Measurements from ENCODE around the gene SRL. TPM values are rescaled to one million over a fixed set of nuclear protein-coding genes. Genes with fewer than 3 reads are reported as not detected.
A peak's percentile ranks its signal among the peaks of the same experiment; 100 is the strongest.

SRL gene
- total RNA-seq (15.0 TPM), polyA plus RNA-seq (2.4 TPM)

DNA sequence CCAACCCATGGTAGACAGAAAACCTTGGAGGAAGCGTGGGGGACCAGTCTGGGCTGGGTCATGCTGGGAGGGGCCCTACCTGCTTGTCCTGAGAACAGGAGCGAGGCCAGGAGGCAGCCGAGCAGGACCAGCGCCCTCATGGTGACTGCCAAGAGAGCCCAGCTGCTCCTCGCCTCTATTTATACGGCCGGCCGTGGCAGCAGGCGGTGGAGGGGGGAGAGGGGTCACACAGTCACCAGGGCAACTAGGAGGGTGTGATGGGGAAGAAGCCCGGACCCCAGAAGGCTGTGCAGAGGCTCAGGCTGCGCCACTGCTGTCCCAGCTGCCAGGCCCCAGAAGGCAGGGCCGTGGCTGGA, at the start of gene SRL:
SRL (minus strand) TSS at position 153 of the 356 bp plus-strand sequence; CDS start at position 140, 13 bp downstream.
- 82% methylated on average over 12 of the region's 12 CpGs for WGBS
- no peak for DNase-seq (ENCODE audit: extremely low spot score)
- Histone ChIP-seq H3K36me3 (ENCODE audit: insufficient read depth) (no peaks in the 10 kb centered on the region), H3K4me3 (ENCODE audit: low read depth, low read length) (no peak within 1 kb of the TSS), H3K4me1 (ENCODE audit: insufficient read depth) (no peaks in the 10 kb centered on the region), H3K27ac (ENCODE audit: low read depth) (no peak within 1 kb of the TSS)

- WGBS: 73% methylated on average over 8 of the region's 8 CpGs
- Histone ChIP-seq H3K27ac (ENCODE audit: low read depth) (no peak overlapping the region), H3K4me3 (ENCODE audit: low read depth, low read length) (no peak overlapping the region), H3K4me1 (ENCODE audit: insufficient read depth) (no peaks in the 10 kb centered on the region), H3K36me3 (ENCODE audit: insufficient read depth) (no peaks in the 10 kb centered on the region)
- DNase-seq (ENCODE audit: extremely low spot score): no peak
Measured at GRCh38 chr16:4290236-4290830, 48.5 kb upstream of the SRL start.

DNA sequence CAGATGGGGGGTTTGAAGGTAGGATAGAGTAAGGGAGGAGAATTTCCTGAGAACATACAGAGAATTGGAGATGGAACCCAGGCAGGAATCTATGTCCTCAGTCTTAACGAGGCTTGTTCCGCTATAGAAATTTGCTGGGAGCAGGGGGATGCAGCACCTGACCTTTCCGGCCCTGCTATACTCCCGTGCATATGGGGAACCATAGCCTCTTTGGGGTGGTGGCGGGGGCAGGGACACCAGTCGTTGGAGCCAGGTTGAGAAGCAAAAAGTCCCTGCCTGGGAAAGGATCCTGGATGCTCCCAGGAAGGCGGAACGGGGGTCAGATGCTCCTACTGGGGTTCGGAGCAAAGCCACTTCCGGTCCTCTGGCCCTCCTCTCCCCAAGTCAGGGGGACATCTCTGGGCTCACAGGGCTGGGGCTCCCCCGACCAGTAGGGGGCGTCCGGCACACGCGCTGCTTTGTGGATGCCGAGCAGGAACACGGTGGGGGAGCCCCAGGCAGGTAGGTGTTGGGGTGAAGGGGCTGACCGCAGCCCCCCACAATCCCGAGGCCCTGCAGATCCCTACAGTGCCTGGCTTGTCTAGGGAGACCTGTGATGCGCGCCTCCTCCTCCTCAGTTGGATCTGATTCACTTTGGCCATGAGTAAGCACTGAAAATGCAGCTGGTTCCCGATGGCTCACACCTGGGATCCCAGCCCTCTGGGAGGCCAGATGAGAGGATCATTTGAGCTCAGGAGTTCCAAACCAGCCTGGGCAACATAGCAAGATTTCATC, 46.5 kb upstream of the SRL start:
- Histone ChIP-seq H3K27ac (ENCODE audit: low read depth) (no peak overlapping the region), H3K4me1 (ENCODE audit: insufficient read depth) (no peaks in the 10 kb centered on the region), H3K36me3 (ENCODE audit: insufficient read depth) (no peaks in the 10 kb centered on the region), H3K4me3 (ENCODE audit: low read depth, low read length) (no peak overlapping the region)
- WGBS: 14% methylated on average over 22 of the region's 22 CpGs
- no peak for DNase-seq (ENCODE audit: extremely low spot score)

DNA sequence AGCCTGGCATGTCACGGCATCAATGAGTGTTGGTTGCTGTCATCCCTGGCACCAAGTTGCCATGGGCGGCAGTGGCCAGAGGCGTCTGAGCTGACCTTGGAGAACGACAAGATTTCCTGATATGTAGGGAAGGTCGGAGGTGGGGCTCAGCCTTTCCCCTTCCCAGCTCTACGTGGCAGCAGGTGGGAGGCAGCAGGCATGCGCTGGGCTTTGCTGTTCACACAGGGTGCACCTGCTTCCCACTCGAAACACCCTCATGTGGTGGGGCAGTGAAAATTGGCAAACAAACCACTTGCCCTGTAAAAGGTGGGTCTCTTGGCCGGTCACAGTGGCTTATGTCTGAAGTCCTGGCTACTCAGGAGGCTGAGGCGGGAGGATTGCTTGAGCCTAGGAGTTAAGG, 43.3 kb upstream of the SRL start:
- no peak for DNase-seq (ENCODE audit: extremely low spot score)
- WGBS: 82% methylated on average over 10 of the region's 10 CpGs
- Histone ChIP-seq H3K4me3 (ENCODE audit: low read depth, low read length) (no peak overlapping the region), H3K4me1 (ENCODE audit: insufficient read depth) (no peaks in the 10 kb centered on the region), H3K36me3 (ENCODE audit: insufficient read depth) (no peaks in the 10 kb centered on the region), H3K27ac (ENCODE audit: low read depth) (no peak overlapping the region)

DNA sequence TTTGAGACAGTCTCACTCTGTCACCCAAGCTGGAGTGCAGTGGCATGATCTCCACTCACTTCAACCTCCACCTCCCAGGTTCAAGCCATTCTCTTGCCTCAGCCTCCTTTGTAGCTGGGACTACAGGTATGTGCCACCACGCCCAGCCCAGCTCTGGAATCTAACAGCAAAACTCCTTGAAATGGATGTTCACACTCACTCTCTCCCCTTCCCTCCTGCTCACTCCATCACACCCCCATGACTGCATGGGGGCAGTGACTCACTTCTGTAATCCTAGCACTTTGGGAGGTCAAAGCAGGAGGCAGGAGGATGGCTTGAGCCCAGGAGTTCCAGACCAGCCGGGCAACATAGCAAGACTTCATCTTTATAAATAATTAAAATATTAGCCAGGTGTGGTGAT, 42.1 kb upstream of the SRL start:
- 73% methylated on average over 2 of the region's 2 CpGs for WGBS
- Histone ChIP-seq H3K36me3 (ENCODE audit: insufficient read depth) (no peaks in the 10 kb centered on the region), H3K4me1 (ENCODE audit: insufficient read depth) (no peaks in the 10 kb centered on the region), H3K4me3 (ENCODE audit: low read depth, low read length) (no peak overlapping the region), H3K27ac (ENCODE audit: low read depth) (no peak overlapping the region)
- DNase-seq (ENCODE audit: extremely low spot score): no peak

- 75% methylated on average over 8 of the region's 8 CpGs for WGBS
- DNase-seq (ENCODE audit: extremely low spot score): no peak
- Histone ChIP-seq H3K4me1 (ENCODE audit: insufficient read depth) (no peaks in the 10 kb centered on the region), H3K27ac (ENCODE audit: low read depth) (no peak overlapping the region), H3K4me3 (ENCODE audit: low read depth, low read length) (no peak overlapping the region), H3K36me3 (ENCODE audit: insufficient read depth) (no peaks in the 10 kb centered on the region)
Measured at GRCh38 chr16:4283441-4283840, 41.6 kb upstream of the SRL start.

DNA sequence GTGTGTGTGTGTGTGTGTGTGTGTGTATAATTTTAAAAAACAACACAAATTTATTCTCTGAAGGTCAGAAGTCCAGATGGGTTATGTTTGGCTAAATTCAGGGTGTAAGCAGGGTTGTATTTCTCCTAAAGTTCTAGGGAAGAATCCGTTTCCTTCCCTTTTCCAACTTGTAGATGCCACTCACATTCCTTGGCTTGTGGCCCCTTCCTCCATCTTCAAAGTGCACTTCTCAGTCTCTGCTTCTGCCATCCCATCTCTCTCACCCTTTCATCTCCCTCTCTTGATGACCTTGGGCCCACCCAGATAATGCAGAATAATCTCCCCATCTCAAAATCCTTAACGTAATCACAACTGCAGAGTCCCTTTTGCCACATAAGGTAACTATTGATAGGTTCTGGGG, 38.7 kb upstream of the SRL start:
- H3K4me1 ChIP-seq (ENCODE audit: insufficient read depth): no peaks in the 10 kb centered on the region
- no peak for DNase-seq (ENCODE audit: extremely low spot score)
- no peaks in the 10 kb centered on the region for H3K36me3 ChIP-seq (ENCODE audit: insufficient read depth)
- no peak overlapping the region for H3K4me3 ChIP-seq (ENCODE audit: low read depth, low read length)
- 92% methylated on average over 2 of the region's 2 CpGs for WGBS
- no peak overlapping the region for H3K27ac ChIP-seq (ENCODE audit: low read depth)

DNA sequence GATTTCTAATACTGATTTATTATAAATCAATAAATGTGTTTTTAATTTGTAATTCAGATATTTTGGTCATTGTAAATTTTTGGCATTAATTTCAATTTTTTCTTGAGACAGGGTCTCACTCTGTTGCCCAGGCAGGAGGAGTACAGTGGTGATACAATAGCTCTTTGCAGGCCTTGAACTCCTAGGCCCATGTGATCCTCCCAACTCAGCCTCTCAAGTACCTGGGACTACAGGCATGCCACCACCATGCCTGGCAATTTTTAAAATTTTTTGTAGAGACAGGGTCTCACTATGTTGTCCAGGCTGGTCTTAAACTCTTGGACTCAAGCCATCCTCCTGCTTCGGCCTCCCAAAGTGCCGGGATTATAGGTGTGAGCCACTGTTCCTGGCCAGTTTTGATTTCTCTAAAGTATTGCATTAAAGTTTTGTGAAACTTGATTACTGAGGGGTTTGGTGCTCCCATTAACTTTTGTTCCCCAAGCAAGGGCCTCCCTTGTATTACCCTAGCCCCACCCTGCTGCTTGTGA, 36.2 kb upstream of the SRL start:
- no peaks in the 10 kb centered on the region for H3K36me3 ChIP-seq (ENCODE audit: insufficient read depth)
- no peaks in the 10 kb centered on the region for H3K4me1 ChIP-seq (ENCODE audit: insufficient read depth)
- no peak overlapping the region for H3K27ac ChIP-seq (ENCODE audit: low read depth)
- DNase-seq (ENCODE audit: extremely low spot score): no peak
- WGBS: 93% methylated on average over 2 of the region's 2 CpGs
- H3K4me3 ChIP-seq (ENCODE audit: low read depth, low read length): no peak overlapping the region

DNA sequence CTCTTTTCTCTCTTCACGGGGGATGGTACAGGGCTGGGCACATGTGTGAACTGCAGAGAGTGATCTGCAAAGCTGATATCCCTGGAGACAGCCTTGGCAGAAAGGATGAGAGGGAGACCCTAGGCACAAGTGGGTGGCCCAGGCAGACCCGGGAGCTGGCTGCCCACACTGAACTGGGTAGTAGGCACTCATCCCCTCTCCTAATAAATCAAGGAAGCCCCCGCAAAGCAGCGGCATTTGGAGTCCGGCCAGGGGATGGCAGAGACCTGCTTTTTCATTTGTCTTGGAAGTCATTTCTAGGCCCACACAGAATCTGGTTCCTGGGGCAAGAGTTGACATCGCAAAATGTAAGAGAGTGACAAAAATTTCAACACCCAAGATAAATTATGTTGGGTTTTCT, 34.0 kb upstream of the SRL start:
- H3K36me3 ChIP-seq (ENCODE audit: insufficient read depth): no peaks in the 10 kb centered on the region
- no peak overlapping the region for H3K4me3 ChIP-seq (ENCODE audit: low read depth, low read length)
- 80% methylated on average over 6 of the region's 6 CpGs for WGBS
- no peaks in the 10 kb centered on the region for H3K4me1 ChIP-seq (ENCODE audit: insufficient read depth)
- no peak overlapping the region for H3K27ac ChIP-seq (ENCODE audit: low read depth)
- DNase-seq (ENCODE audit: extremely low spot score): no peak

DNA sequence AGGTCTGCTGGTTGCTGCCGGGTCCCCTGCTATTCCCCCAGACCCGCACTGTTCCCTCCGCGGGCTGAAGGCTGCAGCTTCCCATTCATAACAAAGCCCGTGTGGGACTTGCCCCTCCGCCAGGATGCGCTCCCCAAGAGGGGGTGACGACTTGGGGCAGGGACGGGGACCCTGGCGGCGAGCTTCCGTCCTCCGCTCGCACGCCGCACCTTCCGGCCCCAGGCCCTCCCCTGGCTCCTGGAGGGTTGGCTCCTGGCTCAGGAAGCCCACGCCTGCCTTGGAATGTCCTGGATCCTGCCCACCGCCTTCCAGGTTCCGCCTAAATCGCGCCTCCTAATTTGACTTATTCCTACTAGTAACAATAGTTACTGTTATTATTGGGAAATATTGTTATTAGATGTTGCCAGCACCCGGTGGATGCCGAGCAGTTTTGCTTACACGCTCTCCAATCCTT, 32.0 kb upstream of the SRL start:
- 1% methylated on average over 25 of the region's 25 CpGs for WGBS

DNA sequence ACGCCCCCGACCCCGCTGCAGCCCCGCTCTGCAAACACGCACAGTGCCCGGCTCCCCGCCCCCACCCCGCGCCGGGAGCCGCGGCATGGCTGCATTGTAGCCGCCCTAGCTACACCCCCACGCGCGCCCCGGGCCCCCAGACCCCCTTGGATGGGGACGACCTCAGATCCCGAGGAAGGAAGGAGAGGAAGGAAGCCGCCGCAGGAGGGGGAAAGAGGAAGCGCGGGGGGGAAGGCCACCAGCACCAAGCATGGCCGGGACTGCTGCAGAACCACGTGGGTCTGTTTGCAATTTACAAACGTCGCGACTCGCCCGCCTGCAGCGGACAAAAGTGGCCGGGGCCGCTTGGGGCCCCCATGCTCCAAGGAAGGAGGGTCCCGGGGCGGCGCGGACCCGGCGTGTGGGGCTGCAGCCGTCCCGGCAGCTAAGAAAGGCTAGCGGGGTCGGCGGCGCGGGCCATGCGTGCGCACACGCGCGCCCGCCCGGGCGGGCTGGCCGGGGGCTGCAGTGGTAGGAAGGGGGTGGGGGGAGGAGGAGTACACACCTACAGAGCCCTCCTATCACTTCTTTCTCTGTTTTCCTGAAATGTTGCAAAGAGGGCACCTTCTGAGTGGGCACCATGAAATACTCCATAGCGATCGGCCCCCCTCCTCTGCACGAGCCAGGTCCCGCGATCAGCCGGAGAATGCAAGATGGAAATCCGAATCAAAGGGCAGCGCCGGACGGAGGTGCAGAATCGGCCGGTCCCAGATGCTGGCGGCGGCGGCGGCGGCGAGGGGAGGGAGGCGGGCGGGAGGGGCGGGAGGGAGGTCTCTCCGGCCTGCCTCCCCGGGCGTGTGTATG, 30.5 kb upstream of the SRL start:
- no peaks in the 10 kb centered on the region for H3K36me3 ChIP-seq (ENCODE audit: insufficient read depth)
- WGBS: under 1% methylated on average over 78 of the region's 79 CpGs
- no peak overlapping the region for H3K27ac ChIP-seq (ENCODE audit: low read depth)
- no peaks in the 10 kb centered on the region for H3K4me1 ChIP-seq (ENCODE audit: insufficient read depth)
- peak overlapping the region; percentile 97 for H3K4me3 ChIP-seq (ENCODE audit: low read depth, low read length)
- no peak for DNase-seq (ENCODE audit: extremely low spot score)

More for the DNA sequence above, 32.0 kb upstream of the SRL start:
- Histone ChIP-seq H3K36me3 (ENCODE audit: insufficient read depth) (no peaks in the 10 kb centered on the region), H3K4me3 (ENCODE audit: low read depth, low read length) (peak overlapping the region; percentile 97), H3K27ac (ENCODE audit: low read depth) (peak overlapping the region; percentile 84), H3K4me1 (ENCODE audit: insufficient read depth) (no peaks in the 10 kb centered on the region)
- no peak for DNase-seq (ENCODE audit: extremely low spot score)

GRCh38 chr16:4271176-4272113, 29.6 kb upstream of the SRL start:
- Histone ChIP-seq H3K4me3 (ENCODE audit: low read depth, low read length) (peak overlapping the region; percentile 97), H3K36me3 (ENCODE audit: insufficient read depth) (no peaks in the 10 kb centered on the region), H3K4me1 (ENCODE audit: insufficient read depth) (no peaks in the 10 kb centered on the region), H3K27ac (ENCODE audit: low read depth) (peak overlapping the region; percentile 47)
- WGBS: under 1% methylated on average over 72 of the region's 72 CpGs
- peak; percentile 79 for DNase-seq (ENCODE audit: extremely low spot score)

- WGBS: 86% methylated on average over 7 of the region's 7 CpGs
- Histone ChIP-seq H3K27ac (ENCODE audit: low read depth) (no peak overlapping the region), H3K4me1 (ENCODE audit: insufficient read depth) (no peaks in the 10 kb centered on the region), H3K36me3 (ENCODE audit: insufficient read depth) (no peaks in the 10 kb centered on the region), H3K4me3 (ENCODE audit: low read depth, low read length) (no peak overlapping the region)
- DNase-seq (ENCODE audit: extremely low spot score): no peak
Measured at GRCh38 chr16:4270595-4270994, 28.7 kb upstream of the SRL start.

Data from urinary bladder (tissue), 4 donors.